ENCODE data around the gene PSMB11.

DNA sequence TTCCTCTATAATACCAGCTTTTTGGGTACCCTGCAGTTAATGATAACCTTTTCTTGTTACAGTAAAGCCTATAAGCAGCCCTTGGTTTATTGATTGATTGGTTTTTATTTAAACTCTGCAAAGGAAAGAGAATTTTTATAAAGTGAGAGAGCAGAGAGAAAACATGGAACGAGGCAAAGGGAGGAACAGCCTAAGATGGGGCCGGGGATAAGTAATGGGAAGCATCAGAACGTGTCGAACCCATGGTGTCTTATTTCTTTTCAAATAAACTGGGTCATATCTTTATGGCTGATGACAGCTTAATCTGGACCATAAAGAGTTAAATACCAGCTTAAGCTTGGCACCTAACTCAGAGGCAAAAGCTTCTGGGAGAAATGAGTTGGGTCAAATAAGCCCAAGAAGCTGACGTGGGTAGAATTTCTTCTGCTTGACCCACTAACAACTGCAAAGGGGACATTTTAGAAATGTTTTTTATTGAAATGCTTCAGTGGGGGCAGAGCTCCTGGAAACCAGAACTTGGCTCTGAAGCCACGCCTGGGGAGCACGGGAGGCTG, 20.0 kb upstream of the PSMB11 start:
- no peak for TF ChIP-seq POLR2A (IDR thresholded peaks at IDR 0.05)
- TF ChIP-seq, protein P1, sequence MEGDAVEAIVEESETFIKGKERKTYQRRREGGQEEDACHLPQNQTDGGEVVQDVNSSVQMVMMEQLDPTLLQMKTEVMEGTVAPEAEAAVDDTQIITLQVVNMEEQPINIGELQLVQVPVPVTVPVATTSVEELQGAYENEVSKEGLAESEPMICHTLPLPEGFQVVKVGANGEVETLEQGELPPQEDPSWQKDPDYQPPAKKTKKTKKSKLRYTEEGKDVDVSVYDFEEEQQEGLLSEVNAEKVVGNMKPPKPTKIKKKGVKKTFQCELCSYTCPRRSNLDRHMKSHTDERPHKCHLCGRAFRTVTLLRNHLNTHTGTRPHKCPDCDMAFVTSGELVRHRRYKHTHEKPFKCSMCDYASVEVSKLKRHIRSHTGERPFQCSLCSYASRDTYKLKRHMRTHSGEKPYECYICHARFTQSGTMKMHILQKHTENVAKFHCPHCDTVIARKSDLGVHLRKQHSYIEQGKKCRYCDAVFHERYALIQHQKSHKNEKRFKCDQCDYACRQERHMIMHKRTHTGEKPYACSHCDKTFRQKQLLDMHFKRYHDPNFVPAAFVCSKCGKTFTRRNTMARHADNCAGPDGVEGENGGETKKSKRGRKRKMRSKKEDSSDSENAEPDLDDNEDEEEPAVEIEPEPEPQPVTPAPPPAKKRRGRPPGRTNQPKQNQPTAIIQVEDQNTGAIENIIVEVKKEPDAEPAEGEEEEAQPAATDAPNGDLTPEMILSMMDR (IDR thresholded peaks at IDR 0.05): no peak
